GM23248 (cell line): ENCODE data around the gene DLG1.

ENCODE experiments used
- EZH2 ChIP-seq: fragments of 200-600 bp; sonication (generic); IDR thresholded peaks from 2 replicates; pipeline ENCODE4 v1.6.1; 2018; ENCODE audit warnings: antibody characterized with exemption, mild to moderate bottlenecking; ENCODE audit not compliant: insufficient read depth, poor library complexity, severe bottlenecking
- EZH2phosphoT487 ChIP-seq: fragments of 200-600 bp; sonication (generic); IDR thresholded peaks from 2 replicates; pipeline ENCODE4 v1.6.1; 2018; ENCODE audit warnings: antibody characterized with exemption, moderate library complexity, mild to moderate bottlenecking, low read depth; ENCODE audit not compliant: insufficient read depth

DNA sequence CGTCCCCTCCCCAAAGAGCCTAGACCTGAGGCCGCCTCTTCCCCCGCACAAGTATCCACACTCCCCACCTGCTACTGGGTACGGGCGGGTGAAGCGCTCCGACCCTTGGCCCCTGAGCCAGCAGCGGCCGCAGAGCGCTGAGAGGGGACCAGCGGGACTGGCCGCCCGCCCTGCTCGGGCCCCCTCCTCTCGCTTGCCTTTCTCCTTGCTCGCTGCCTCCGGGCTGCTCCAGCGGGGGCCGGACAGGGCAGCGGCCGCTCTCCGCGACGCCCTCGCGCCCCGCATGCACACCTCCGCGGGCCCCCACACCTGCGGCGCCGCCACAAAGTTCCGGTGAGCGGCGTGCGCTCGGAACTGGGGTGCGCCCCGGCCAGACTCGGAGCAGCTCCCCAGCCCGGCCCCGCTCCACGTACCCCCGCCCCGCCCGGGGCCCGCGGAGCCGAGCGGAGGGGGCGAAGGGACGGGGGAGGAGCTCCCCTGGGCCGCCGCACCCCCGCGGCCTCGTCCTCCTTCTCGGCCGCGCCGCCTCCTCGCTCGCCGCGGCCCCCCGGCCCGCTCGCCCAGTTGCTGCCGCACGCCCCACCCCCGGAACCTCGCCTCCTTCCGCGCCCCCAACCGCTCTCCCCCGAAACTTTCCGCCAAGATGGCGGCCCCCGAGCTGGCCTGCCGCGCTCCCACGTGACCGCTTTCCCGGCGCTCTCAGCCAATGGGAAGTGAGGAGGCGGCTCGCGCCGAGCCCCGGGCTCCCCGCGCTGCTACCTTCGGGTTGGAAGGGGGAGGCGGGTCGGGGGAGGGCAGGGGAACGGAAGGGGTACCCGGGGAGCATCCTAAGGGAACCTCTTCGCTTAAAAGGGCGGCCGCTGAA, 704 bp downstream of the DLG1 start:
- TF ChIP-seq EZH2, result no peak
- no peak for TF ChIP-seq EZH2phosphoT487
